A673 (cell line): ENCODE data around the gene RHBDF2.

ENCODE experiments used
- CTCF ChIP-seq: fragments of 300-800, 200-600 bp; sonication (generic); conservative IDR thresholded peaks from 2 replicates; pipeline ENCODE4 v1.5.1; 2017; ENCODE audit warnings: low read depth, mild to moderate bottlenecking, antibody characterized with exemption, low read length, moderate library complexity, mixed read lengths
- EZH2 ChIP-seq: fragments of 200-600 bp; sonication (generic); IDR thresholded peaks from 2 replicates; pipeline ENCODE4 v1.6.1; 2017; ENCODE audit warnings: borderline replicate concordance, low read depth, mild to moderate bottlenecking, mixed read lengths, antibody characterized with exemption, low read length; ENCODE audit not compliant: poor library complexity, severe bottlenecking

GRCh38 chr17:76537288-76537577 is 36.0 kb upstream of the RHBDF2 start:
- TF ChIP-seq CTCF, result no peak
- no peak for TF ChIP-seq EZH2
